H1 (cell line): ENCODE measurements around the gene MACROD2. TPM values are rescaled to one million over a fixed set of nuclear protein-coding genes. Genes with fewer than 3 reads are reported as not detected.

Experiments
- polyA plus RNA-seq, 7 experiments: library from polyadenylated mRNA; depleted of rRNA in 3 of 7; stranded (reverse) in 5 of 7; unstranded in 2 of 7; fragments of >200 nt in 5 of 7; fragments of 200-250 nt in 2 of 7; gene quantifications; 1 replicate in 5 of 7; 2 replicates in 1 of 7; 4 replicates in 1 of 7; pipeline versions ENCODE4 v1.2.1 to v1.2.3, GENCODE V29; 2011 to 2013; ENCODE audit warnings: missing spikeins in 2 of 7, mixed read lengths in 2 of 7
- total RNA-seq: library from RNA; stranded (reverse); fragmentation: NEBNext Ultra II Directional; extraction: Animal tissue kit (Norgen Biotek cat#: 25700); gene quantifications from 2 replicates; pipeline ENCODE4 v1.2.1, GENCODE V29; 2021
- TF ChIP-seq, protein P1 (sequence below): fragments of 300-600 bp; sonication (generic); IDR thresholded peaks from 2 replicates; pipeline ENCODE4 v1.7.1; 2012; ENCODE audit warnings: low read length, moderate library complexity, mild to moderate bottlenecking, inconsistent platforms; ENCODE audit not compliant: insufficient replicate concordance

The MACROD2 gene
- total and polyA plus RNA-seq, 2 of the 8 experiments (the other 6 are each of a cell fraction or from before 2014, with no cell fraction given), result 0.70 to 3.9 TPM

DNA sequence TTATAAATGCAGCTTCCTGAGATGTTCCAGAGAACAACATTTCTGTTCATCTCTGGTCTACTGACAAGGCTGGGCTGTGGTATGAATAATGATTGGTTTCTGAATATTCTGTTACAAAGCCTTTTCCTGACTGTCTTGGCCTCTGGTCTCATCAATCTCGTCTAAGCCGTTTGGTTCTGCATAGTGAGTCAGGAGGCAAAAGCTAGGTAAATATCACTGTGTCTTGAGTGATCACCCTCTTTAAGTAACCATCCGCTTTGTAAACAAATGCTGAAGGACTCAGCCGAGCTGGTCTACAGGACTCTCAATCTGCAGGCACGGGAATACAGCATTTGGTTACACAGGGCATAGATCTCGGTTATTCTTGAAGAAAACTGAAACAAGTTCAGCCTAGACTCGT, 2066.0 kb downstream of the MACROD2 start (continued):
- TF ChIP-seq, protein P1, sequence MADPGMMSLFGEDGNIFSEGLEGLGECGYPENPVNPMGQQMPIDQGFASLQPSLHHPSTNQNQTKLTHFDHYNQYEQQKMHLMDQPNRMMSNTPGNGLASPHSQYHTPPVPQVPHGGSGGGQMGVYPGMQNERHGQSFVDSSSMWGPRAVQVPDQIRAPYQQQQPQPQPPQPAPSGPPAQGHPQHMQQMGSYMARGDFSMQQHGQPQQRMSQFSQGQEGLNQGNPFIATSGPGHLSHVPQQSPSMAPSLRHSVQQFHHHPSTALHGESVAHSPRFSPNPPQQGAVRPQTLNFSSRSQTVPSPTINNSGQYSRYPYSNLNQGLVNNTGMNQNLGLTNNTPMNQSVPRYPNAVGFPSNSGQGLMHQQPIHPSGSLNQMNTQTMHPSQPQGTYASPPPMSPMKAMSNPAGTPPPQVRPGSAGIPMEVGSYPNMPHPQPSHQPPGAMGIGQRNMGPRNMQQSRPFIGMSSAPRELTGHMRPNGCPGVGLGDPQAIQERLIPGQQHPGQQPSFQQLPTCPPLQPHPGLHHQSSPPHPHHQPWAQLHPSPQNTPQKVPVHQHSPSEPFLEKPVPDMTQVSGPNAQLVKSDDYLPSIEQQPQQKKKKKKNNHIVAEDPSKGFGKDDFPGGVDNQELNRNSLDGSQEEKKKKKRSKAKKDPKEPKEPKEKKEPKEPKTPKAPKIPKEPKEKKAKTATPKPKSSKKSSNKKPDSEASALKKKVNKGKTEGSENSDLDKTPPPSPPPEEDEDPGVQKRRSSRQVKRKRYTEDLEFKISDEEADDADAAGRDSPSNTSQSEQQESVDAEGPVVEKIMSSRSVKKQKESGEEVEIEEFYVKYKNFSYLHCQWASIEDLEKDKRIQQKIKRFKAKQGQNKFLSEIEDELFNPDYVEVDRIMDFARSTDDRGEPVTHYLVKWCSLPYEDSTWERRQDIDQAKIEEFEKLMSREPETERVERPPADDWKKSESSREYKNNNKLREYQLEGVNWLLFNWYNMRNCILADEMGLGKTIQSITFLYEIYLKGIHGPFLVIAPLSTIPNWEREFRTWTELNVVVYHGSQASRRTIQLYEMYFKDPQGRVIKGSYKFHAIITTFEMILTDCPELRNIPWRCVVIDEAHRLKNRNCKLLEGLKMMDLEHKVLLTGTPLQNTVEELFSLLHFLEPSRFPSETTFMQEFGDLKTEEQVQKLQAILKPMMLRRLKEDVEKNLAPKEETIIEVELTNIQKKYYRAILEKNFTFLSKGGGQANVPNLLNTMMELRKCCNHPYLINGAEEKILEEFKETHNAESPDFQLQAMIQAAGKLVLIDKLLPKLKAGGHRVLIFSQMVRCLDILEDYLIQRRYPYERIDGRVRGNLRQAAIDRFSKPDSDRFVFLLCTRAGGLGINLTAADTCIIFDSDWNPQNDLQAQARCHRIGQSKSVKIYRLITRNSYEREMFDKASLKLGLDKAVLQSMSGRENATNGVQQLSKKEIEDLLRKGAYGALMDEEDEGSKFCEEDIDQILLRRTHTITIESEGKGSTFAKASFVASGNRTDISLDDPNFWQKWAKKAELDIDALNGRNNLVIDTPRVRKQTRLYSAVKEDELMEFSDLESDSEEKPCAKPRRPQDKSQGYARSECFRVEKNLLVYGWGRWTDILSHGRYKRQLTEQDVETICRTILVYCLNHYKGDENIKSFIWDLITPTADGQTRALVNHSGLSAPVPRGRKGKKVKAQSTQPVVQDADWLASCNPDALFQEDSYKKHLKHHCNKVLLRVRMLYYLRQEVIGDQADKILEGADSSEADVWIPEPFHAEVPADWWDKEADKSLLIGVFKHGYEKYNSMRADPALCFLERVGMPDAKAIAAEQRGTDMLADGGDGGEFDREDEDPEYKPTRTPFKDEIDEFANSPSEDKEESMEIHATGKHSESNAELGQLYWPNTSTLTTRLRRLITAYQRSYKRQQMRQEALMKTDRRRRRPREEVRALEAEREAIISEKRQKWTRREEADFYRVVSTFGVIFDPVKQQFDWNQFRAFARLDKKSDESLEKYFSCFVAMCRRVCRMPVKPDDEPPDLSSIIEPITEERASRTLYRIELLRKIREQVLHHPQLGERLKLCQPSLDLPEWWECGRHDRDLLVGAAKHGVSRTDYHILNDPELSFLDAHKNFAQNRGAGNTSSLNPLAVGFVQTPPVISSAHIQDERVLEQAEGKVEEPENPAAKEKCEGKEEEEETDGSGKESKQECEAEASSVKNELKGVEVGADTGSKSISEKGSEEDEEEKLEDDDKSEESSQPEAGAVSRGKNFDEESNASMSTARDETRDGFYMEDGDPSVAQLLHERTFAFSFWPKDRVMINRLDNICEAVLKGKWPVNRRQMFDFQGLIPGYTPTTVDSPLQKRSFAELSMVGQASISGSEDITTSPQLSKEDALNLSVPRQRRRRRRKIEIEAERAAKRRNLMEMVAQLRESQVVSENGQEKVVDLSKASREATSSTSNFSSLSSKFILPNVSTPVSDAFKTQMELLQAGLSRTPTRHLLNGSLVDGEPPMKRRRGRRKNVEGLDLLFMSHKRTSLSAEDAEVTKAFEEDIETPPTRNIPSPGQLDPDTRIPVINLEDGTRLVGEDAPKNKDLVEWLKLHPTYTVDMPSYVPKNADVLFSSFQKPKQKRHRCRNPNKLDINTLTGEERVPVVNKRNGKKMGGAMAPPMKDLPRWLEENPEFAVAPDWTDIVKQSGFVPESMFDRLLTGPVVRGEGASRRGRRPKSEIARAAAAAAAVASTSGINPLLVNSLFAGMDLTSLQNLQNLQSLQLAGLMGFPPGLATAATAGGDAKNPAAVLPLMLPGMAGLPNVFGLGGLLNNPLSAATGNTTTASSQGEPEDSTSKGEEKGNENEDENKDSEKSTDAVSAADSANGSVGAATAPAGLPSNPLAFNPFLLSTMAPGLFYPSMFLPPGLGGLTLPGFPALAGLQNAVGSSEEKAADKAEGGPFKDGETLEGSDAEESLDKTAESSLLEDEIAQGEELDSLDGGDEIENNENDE, result no peak
